ENCODE data around the gene CTSL. TPM values are rescaled to one million over a fixed set of nuclear protein-coding genes. Genes with fewer than 3 reads are reported as not detected.

The CTSL gene
- polyA plus RNA-seq, 1 experiment, result 224 TPM

GRCh38 chr9:87699835-87700234 lies 26.1 kb upstream of the CTSL start:
- no peak for DNase-seq (ENCODE audit: low read depth, low spot score)
- POLR2A ChIA-PET, result no interaction called here
- TF ChIP-seq CTCF (IDR thresholded peaks at IDR 0.05; ENCODE audit: low read depth, low read length), result no peak
- Histone ChIP-seq H3K27me3 (ENCODE audit: control insufficient read depth, insufficient read depth, low read length) (no peaks in the 10 kb centered on the region), H3K9me3 (ENCODE audit: control insufficient read depth, insufficient read depth, low read length) (no peaks in the 10 kb centered on the region; the same call in 1 of the 2 replicates), H3K4me3 (ENCODE audit: low read depth, low read length) (no peak overlapping the region), H3K27ac (ENCODE audit: low read depth, low read length) (no peak overlapping the region)
- CTCF ChIA-PET, result interaction anchor here (1.0 to 1.4 kb wide), 3 partner anchors 9 to 112 kb away, joined by 4 to 8 read pairs (median 4); no protein-coding TSS in a partner anchor

GRCh38 chr9:87701491-87701890 lies 24.4 kb upstream of the CTSL start:
- no peak overlapping the region for H3K27ac ChIP-seq (ENCODE audit: low read depth, low read length)
- H3K4me3 ChIP-seq (ENCODE audit: low read depth, low read length), result no peak overlapping the region
- CTCF ChIA-PET, result no interaction called here
- TF ChIP-seq CTCF (IDR thresholded peaks at IDR 0.05; ENCODE audit: low read depth, low read length), result no peak
- no peak for DNase-seq (ENCODE audit: low read depth, low spot score)
- peaks cover 7% of the 10 kb centered on the region; the same call in 1 of the 2 replicates for H3K9me3 ChIP-seq (ENCODE audit: control insufficient read depth, insufficient read depth, low read length)
- H3K27me3 ChIP-seq (ENCODE audit: control insufficient read depth, insufficient read depth, low read length), result no peaks in the 10 kb centered on the region
- POLR2A ChIA-PET, result interaction anchor here (0.6 kb wide), 1 partner anchor 618 kb away, joined by 4 read pairs; no protein-coding TSS in a partner anchor

- Histone ChIP-seq H3K9me3 (ENCODE audit: control insufficient read depth, insufficient read depth, low read length) (peaks cover 12% of the 10 kb centered on the region; the same call in 1 of the 2 replicates), H3K4me3 (ENCODE audit: low read depth, low read length) (no peak overlapping the region), H3K27ac (ENCODE audit: low read depth, low read length) (no peak overlapping the region), H3K27me3 (ENCODE audit: control insufficient read depth, insufficient read depth, low read length) (no peaks in the 10 kb centered on the region)
- CTCF ChIA-PET, result interaction anchor here (1.6 kb wide), 1 partner anchor 111 kb away, joined by 4 read pairs; no protein-coding TSS in a partner anchor
- POLR2A ChIA-PET, result interaction anchor here (0.6 kb wide), 1 partner anchor 617 kb away, joined by 4 read pairs; no protein-coding TSS in a partner anchor
- no peak for DNase-seq (ENCODE audit: low read depth, low spot score)
- no peak for TF ChIP-seq CTCF (IDR thresholded peaks at IDR 0.05; ENCODE audit: low read depth, low read length)
Observed at GRCh38 chr9:87701931-87702421, 23.9 kb upstream of the CTSL start.

GRCh38 chr9:87702921-87703320 lies 23.0 kb upstream of the CTSL start:
- H3K27me3 ChIP-seq (ENCODE audit: control insufficient read depth, insufficient read depth, low read length), result no peaks in the 10 kb centered on the region
- no peak overlapping the region for H3K4me3 ChIP-seq (ENCODE audit: low read depth, low read length)
- ChIA-PET CTCF (interaction anchor here (1.6 kb wide), 1 partner anchor 110 kb away, joined by 4 read pairs; no protein-coding TSS in a partner anchor), POLR2A (no interaction called here)
- no peak overlapping the region for H3K27ac ChIP-seq (ENCODE audit: low read depth, low read length)
- peaks cover 12% of the 10 kb centered on the region; the same call in 1 of the 2 replicates for H3K9me3 ChIP-seq (ENCODE audit: control insufficient read depth, insufficient read depth, low read length)
- DNase-seq (ENCODE audit: low read depth, low spot score), result no peak
- no peak for TF ChIP-seq CTCF (IDR thresholded peaks at IDR 0.05; ENCODE audit: low read depth, low read length)

GRCh38 chr9:87703636-87704276 lies 22.2 kb upstream of the CTSL start:
- Histone ChIP-seq H3K9me3 (ENCODE audit: control insufficient read depth, insufficient read depth, low read length) (peaks cover 12% of the 10 kb centered on the region; the same call in 1 of the 2 replicates), H3K27ac (ENCODE audit: low read depth, low read length) (no peak overlapping the region), H3K4me3 (ENCODE audit: low read depth, low read length) (no peak overlapping the region), H3K27me3 (ENCODE audit: control insufficient read depth, insufficient read depth, low read length) (no peaks in the 10 kb centered on the region)
- no peak for TF ChIP-seq CTCF (IDR thresholded peaks at IDR 0.05; ENCODE audit: low read depth, low read length)
- DNase-seq (ENCODE audit: low read depth, low spot score), result no peak
- ChIA-PET CTCF (no interaction called here), POLR2A (no interaction called here)
